GM18907 (cell line): Measurements from ENCODE around the gene EIF3L.

Experiments
- ATAC-seq: cut with Tn5 transposase; IDR thresholded peaks from one replicate; pipeline ENCODE4 v1.9.1; 2021; ENCODE audit warnings: mild to moderate bottlenecking, moderate library complexity; ENCODE audit not compliant: unreplicated experiment

Gene EIF3L

DNA sequence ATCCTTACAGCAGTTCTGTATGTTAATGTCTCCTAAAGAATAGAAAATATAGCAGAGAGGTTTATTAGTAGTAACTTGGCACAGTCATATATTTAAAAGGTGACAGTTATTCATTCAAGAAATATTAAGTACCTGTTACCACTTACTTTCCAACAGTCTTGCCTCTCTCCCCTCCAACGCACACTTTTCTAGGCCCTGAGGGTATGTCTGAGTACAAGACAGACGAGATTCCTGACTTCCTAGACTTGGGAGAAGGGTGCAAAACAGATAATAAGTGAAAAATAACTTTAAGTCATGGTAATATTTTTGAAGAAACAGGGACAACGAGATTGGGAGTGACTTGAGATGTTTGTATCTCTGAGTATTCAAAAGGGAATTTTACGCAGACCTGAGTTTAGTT is 1.6 kb downstream of the EIF3L start:
- no peak for ATAC-seq

DNA sequence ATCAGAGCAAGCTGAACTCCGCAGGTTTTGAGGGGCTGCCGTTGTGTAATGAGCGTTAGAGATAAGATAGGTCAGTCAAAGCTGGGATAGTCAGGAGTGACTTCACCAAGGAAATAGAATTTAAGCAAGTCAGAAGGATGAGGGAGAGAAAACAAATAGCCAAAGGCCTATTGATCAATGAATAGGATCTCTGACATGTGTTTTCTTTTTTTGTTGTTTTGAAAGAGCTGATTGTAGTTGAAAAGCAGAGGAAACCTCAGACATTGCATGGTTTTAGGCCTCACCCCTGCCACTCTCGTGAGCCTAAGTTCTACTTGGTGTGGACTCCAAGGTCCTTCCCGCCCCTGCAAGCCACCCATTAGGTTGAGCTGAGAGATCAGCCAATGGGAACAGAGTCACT is 3.2 kb downstream of the EIF3L start:
- ATAC-seq, result no peak

DNA sequence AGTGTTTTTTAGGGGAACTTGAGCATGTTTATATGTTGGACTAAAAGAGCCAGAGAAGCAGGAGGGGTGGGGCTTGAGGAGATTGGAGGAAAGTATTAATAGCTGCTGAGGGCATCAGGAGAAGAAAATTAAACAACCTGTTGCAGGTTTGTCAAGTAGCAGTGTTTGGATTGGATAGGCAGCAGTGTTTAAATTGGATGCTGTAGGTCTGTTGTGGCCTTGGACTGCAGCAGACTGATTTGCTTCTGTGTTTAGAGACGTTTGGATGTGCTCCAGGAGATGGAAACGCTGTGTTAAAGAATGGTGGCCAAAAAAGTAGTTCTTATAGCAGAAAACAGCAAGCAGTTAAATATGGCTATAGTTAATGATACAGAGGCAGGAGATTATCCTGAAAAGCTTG is 5.7 kb downstream of the EIF3L start:
- no peak for ATAC-seq

DNA sequence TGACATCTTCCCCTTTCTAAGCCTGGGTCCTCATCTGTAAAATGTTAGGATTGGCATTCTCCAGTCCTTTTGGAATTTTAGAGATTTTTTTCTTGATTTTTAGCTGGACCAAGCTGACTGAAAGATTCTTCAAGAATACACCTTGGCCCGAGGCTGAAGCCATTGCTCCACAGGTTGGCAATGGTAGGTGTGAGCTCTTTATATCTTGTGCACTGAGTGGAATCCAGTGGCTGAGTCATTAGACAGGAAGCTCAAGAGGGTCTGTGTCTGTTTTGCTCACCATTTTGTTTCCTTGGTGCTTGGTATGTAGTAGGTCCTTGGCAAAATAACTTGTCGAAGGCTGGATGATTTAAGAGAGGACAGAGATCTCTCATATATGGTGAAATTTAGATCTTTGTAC is 6.2 kb downstream of the EIF3L start:
- no peak for ATAC-seq

DNA sequence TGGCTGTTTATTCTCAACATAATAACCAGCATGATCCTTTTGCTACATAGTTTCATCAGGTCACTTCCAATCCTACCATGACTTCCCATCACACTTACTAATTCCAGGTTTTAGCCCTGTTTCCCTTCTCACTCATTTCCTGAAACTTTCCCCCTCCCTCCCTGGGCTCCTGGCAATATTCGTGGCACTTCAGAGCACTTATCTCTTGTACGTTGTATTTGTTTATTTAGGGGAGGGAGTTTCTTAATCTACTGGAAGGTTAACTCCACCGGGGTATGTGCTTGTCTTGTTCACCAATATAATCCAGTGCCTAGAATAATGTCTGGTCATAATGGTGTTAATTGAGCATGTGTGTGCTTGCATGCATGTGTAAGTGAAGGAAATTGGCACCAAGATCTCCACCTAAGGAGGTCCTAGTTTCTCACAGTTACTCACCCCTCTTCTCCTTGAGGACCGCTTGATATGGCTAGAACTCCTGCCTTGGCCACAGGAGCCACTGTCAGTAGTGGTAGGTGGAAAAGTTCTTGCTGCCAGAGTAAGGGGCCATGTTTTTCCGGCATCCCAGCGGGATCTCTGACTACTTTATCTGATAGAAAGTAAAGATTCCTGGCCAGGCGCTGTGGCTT is 11.7 kb downstream of the EIF3L start:
- ATAC-seq, result no peak

DNA sequence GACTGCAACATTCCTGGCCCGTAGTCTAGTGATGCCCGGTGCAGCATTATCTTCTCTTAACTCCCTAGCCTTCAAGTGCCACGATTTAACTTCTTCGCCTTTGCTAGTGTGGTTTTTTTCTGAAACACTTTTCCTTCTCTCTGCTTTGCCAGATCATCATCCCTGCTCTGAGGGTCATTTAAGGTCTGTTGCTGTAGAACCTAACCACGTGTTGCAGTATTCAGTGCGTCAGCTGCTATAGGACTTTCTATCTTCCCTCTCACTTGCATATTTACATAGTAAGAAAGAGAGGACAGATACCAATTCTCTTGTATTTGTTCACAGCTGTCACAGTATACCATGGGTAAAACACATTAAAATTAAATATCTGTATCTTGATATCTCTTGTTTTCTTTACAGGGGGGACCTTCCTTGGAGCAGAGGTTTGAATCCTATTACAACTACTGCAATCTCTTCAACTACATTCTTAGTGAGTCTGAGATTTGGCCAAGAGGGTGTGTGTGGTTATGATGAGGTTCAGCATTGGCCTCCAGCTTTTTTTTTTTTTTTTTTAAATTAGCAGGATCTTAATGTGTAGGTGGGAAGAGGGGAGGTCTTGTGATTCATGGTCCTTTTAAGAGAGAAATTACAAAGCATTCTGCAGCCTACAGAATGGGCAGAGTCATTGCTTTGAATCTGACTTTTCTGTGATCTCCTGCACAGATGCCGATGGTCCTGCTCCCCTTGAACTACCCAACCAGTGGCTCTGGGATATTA is 13.5 kb downstream of the EIF3L start:
- no peak for ATAC-seq

DNA sequence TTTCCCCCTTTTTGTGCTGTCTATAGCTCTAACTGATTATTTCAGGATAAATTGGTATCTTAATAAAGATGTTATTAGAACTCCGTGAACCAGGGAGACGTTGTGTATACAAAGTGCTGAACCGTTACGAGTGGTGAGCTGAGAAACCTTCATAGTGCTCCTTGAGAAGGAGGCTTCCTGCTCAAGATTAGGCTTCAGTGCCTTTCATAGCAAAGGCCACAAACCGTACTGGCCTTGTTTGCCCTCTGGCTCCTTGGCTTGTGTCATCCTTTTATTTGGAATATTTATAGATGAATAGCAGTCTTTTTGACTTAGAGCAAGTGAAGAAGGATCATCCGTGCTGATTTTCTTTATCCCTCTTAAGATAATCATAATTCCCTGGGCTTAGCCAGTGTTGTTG is 16.3 kb downstream of the EIF3L start:
- no peak for ATAC-seq

DNA sequence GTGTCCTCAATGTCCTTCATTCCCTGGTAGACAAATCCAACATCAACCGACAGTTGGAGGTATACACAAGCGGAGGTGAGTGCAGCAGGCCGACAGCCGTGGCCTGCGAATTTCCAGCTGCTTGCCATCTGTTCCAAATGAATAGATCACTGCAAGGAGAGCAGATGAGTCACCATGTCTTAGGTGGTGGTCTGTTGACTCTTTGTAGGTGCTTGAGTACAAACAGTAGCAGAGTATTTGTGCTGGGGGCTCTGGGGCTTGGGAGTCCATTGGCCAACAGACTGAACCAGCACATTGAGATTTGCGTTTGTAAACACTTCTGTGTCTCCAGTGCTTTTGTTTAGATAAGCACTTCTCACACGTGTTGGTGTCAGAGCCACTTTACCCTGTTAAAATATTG is 21.1 kb downstream of the EIF3L start:
- ATAC-seq, result no peak

DNA sequence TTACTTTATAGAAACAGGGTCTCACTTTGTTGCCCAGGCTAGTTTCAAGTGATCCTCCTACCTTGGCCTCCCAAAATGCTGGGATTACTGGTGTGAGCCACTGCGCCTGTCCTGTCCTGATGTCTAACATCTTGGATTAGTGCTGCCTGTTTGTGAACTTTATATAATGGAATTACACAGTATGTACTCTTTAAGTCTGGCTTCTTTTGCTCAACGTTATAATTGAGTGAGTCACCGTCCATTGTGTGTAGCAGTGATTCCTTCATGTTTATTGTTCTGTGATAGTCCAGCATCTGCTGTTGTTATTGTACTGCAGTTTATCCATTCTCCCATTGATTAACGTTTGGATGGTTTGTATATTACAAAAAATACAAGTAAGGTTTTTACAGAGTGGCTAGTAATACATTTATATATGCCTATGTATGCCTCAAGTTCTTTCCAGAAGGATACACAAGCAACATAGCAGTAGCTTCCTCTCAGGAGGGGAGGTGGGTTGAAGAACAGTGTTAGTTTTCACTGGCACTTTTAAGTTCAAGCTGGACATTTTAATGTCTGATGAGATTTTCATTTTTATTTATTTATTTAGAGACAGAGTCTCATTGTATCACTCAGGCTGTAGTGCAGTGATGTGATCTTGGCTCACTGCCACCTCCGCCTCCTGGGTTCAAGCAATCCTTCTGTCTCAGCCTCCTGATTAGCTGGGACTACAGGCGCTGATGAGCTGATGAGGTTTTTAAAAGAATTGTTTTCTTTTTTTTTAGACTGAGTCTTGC is 31.6 kb downstream of the EIF3L start:
- no peak for ATAC-seq

DNA sequence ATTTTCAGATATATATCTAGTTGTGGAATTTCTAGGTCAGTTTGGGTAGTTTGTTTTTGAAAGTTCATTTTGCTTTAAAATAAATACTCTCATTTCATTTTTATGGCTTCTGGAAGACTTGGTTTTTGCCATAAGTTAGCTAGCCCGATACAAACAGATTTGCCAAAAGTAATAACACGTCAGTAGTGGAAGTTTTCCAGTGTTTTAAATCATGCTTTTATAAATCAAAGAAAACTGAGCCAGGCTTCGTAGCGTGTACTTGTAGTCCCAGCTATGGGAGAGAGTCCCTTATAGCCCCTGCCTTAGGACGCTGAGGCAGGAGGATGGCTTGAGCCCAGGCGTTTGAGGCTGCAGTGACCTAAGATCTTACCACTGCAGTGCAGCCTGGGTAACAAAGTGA is 35.2 kb downstream of the EIF3L start:
- ATAC-seq, result no peak

DNA sequence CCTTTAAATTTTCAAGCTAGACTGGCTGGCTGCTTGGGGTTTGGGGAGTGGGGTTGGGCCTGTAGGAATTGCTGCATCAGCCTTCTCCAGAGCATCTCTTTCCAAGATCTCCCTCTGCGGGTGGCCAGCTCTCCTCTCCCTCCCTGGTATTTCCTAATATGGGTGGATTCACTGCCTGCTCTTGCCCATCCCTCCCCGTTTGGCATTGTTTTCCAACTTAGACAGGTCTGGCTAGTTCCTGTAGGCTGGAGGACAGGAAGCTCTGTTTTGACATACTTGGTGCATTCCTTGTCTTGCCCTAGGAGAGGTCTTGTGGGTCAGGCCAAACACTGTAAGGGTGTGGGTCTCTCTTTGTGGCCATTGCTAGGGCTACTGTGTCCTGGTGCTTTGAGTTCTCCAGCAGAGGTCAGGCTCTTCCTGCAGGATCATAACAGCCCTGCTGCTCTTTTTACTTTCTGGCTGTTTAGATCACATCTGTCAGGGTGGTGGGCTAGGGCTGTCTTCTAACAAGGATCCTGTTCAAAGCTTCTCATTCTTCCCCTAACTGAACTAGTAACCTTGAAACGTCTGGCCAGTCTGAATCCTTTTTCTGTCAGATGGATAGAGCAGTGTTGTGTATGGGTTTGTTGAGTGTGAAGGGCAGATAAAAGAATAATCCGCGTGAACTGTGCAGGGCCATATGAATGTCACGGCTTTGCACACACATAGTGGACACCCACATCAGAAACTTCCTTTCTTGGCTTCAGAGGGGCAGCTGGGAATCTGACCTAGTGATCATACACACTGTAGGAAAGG is 38.6 kb downstream of the EIF3L start:
- no peak for ATAC-seq

DNA sequence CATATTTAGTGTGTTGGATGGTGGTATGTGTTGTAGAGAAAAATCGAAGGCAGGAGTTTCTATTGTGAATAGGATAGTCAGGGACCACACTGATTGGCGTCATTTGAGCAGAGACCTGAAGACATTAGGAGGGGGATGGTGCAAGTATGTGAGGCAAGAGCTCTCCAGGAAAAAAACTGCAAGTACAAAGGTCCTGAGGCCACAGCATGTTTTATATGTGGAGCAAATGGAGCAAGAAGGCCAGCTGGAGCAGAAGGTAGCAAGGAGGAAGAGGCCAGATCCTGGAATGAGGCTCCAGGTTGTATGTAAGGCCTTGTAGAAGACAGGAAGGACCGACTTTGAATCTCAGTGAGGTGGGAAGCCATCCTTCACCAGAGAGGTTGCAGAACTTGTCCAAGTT is 42.7 kb downstream of the EIF3L start:
- no peak for ATAC-seq

DNA sequence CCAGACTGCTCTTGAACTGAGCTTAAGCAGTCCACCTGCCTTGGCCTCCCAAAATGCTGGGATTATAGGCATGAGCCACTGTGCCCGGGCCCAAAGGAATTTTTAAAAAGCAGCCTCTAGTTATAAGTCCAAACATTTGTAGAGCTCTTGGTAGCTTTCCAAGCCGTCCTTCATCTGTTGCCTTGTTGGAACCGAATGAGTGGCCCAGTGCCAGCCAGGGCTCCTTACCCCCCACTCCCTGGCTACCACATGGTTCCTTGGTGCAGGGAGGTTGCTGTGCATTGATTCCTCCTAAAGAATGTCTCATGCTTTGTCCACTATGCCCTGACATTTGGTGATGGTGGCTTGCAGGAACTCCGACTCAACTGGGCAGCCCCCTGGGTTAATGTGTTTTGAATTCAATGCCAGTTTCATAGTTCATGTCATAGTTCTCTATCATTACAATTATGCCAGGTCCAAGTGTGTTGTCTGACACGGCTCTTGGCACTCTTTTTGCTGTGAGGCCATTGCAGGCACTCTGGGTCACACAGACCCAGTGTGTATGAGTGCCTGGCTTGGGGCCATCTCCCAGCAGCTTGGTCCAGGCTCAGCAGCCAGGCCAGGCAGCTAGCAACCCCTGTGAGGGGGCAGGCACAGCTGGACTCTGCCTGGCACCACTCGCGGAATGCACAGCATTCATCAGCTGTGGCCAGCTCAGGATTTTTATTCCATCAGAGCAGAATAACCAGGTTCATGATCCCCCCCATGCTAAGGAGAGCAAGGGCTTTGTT is 43.5 kb downstream of the EIF3L start:
- no peak for ATAC-seq

DNA sequence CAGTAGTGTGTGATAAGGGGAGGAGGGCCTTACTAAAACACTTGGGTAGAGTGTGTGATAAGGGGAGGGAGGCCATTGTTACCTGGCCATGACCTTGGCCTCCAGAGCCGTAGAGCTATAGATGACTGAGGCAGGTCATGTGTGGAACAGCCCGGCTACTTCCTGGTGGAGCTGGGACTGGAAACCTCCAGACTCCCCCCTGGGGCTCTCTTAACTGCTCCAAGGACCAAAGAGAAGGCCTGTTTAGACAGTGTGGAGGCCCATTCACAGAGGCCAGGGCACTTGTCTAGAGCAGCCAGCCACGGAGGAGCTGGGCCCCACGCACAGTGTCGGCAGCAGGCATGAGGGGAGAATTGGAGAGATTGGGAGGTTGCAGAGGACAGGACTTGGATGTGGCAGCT is 44.4 kb downstream of the EIF3L start:
- ATAC-seq, result no peak

DNA sequence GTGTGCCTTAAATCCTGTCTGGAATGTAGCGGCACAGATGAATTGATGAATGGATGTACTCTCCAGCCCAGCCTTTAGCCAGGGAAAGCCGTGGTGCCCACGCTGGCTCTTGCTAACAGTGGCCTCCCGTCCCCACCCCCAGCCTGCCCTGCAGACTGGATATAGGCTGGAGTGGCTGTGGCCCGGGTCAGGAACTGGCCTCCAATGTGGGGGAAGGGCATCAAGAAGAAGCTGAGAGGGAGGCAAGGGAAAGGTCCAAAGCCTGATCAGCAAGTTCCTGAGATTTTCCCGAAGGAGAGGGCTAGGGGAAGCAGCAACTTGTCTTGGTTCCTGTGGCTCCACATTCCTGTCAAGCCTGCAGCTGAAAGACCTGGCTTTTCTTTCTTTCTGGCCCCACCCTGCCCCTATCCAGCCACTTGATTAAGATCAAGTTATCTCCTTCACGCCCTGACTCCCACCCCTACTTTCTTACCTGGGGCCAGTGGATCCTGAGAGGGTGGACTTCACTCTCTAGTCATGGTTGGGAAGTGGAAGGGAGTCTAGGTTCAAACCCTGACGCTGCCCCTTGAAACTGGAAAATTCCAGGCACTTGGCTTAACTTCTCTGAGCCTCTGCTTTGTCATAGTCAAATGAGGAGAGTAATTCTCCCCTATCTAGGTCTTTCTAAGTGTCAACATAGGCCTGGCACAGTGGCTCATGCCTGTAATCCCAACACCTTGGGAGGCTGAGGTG is 45.9 kb downstream of the EIF3L start:
- no peak for ATAC-seq

DNA sequence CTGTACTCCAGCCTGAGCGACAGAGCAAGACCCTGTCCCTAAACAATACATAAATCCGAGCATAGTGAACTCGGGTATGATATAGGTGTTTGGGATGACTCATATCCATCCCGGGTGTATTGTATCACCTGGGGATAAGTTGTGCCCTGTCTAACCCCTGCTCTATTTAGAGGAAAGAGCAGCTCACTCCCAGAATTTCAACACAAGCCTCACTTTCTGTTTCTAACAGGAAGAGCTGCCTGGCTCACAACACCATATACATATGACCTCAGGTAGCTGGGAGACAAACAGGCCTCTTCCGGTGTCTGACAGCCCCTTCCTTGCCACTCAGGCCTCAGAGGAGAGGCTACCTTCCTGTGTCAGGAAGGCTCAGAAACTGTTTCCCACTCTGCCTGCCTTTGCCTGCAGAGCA is 47.0 kb downstream of the EIF3L start:
- peak; percentile 63 for ATAC-seq

DNA sequence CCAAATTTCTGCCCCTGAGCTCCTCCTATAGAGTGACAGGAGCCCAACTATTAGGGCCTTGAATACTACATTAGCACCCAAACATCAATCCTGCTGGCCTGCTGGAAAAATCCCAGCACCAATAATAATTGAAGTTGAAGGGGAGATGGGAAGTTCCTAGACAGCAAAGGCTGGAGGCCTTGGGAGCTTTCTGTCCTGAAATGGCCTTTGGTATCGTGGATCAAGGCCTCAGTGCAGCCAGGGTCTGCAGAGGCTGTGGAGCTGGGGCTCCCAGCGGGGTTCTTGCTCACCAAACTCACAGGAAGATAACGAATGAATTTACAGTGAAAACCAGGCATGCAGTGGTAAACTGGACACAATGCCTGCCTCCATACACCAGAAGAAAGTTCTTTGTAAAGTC is 47.7 kb downstream of the EIF3L start:
- ATAC-seq, result no peak

DNA sequence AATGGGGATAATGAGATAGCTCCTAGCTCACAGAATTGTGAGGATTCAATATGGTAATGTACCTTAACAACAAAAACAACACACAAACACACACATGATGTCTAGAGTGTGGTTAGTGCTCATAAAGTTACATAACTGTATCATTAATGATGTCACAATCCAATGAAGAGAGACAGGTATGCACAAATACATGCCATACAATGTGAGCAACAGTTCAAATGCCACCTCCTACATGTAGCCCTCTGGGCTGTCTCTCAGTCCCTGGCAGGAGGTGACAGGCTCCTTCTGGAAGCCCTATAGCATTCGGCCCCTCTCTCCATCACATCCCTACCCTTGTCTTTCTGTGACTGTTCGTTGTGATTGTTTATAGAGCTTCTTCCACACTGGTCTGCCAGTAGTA is 48.6 kb downstream of the EIF3L start:
- no peak for ATAC-seq

DNA sequence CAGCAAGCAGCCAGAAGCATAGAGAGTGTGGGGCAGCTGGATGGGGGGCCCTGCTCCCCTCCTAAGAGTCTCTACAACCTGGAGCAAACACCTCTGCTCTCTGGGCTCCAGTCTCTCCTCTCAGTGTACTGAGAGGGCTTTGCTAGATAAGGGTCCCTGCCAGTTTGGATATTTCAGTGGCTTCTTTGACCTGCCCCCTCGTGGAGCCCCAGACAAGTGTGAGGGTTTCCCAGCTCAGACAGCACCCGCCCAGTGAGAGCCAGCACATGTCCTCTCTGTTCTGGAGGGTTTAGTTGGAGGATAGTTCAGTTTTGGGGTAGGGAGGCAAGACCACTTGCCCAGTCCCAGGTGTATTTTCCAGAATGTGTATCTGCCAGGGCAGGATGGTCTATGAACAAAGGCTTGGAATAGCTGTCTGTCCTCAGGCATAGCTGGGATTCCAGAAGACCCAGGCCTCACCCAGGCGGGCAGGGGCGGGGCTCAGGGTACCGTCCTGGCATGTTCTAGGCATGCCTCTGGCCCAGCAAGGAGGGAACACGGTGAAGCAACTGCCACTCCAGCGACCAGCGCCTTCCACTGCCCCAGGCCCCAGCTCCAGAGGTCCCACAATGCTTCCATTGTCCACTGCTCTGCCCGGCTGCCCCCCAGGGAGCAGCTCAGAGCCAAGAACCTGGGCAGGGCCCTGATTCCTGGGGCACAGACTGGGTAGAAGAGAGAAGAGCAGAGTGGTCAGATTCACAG is 49.4 kb downstream of the EIF3L start:
- ATAC-seq, result no peak
